DMS114 treated with DMSO at 0.1 percent for 48 hours (cell line): ENCODE measurements around the gene ZNHIT6.

Source experiments
- DNase-seq: peaks from one replicate; lab custom pipeline; 2025; ENCODE audit not compliant: unreplicated experiment; lab: John Stamatoyannopoulos, UW

The ZNHIT6 gene

DNA sequence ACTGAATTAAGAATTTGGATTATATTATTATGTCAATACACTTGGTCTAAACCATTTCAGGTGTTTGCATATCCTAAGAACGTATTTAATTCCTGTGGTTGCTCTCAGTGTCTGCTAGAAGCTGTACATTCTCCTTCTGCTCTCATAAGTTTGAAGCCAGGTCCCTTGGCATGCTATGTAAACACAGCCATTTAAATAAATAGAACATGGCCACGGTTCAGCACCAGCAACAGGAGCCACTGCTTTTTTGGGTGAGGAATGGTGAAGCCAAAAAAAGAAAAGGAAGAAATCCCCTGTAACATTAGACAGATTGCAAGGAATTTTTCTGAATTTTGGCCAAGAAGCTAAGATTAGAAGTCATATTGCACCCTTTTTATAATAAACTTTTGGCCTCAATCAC, 108.6 kb downstream of the ZNHIT6 start:
- no peak for DNase-seq
